ENCODE results near the gene EDIL3. TPM values are rescaled to one million over a fixed set of nuclear protein-coding genes. Genes with fewer than 3 reads are reported as not detected.

EDIL3 gene
- total RNA-seq, 2 donors from 2014 or later = 4.6 to 5.5 TPM

GRCh38 chr5:84125216-84125615 is 259.5 kb downstream of the EDIL3 start:
- TF ChIP-seq, protein P1, sequence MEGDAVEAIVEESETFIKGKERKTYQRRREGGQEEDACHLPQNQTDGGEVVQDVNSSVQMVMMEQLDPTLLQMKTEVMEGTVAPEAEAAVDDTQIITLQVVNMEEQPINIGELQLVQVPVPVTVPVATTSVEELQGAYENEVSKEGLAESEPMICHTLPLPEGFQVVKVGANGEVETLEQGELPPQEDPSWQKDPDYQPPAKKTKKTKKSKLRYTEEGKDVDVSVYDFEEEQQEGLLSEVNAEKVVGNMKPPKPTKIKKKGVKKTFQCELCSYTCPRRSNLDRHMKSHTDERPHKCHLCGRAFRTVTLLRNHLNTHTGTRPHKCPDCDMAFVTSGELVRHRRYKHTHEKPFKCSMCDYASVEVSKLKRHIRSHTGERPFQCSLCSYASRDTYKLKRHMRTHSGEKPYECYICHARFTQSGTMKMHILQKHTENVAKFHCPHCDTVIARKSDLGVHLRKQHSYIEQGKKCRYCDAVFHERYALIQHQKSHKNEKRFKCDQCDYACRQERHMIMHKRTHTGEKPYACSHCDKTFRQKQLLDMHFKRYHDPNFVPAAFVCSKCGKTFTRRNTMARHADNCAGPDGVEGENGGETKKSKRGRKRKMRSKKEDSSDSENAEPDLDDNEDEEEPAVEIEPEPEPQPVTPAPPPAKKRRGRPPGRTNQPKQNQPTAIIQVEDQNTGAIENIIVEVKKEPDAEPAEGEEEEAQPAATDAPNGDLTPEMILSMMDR (IDR thresholded peaks at IDR 0.05) = no peak
- no peak for TF ChIP-seq POLR2A (IDR thresholded peaks at IDR 0.05)
- no peak for TF ChIP-seq POLR2AphosphoS5 (IDR thresholded peaks at IDR 0.05)
- DNase-seq (ENCODE audit: low spot score) = no peak
- 86% methylated on average over 3 of the region's 3 CpGs for whole genome bisulfite sequencing
- Histone ChIP-seq H3K4me3 (no peak overlapping the region), H3K36me3 (no peaks in the 10 kb centered on the region), H3K4me1 (replicated peaks) (no peaks in the 10 kb centered on the region), H3K27ac (no peak overlapping the region), H3K27me3 (replicated peaks; ENCODE audit: insufficient read depth) (no peaks in the 10 kb centered on the region), H3K9me3 (no peaks in the 10 kb centered on the region)
- intact Hi-C loops (cut with DNase I) = no loop called here

DNA sequence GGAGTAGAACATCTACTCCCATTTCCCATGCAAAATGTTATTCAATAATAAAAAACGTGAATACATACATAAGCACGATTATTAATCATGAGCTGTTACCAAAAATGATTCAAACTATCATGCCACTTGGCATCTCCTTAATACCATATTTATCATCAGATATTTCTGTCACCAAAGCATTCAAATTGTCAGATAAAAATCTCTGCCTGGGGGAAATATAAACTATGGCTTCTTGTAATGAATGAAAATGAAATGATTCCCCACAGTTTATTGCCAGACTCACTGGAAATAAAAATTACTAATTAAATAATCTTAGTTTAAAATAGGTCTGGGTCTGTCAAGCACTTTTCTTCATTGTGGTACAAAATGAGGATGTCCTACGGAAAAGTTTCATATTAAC is 265.4 kb downstream of the EDIL3 start:
- Histone ChIP-seq H3K4me3 (no peak overlapping the region), H3K27me3 (replicated peaks; ENCODE audit: insufficient read depth) (no peaks in the 10 kb centered on the region), H3K36me3 (no peaks in the 10 kb centered on the region), H3K27ac (no peak overlapping the region), H3K4me1 (replicated peaks) (no peaks in the 10 kb centered on the region), H3K9me3 (no peaks in the 10 kb centered on the region)
- intact Hi-C loops (cut with DNase I) = no loop called here
- 37% methylated on average over 3 of the region's 3 CpGs for WGBS
- TF ChIP-seq POLR2AphosphoS5 (IDR thresholded peaks at IDR 0.05) = no peak
- no peak for TF ChIP-seq POLR2A (IDR thresholded peaks at IDR 0.05)
- TF ChIP-seq, protein P1 (IDR thresholded peaks at IDR 0.05) = no peak
- no peak for DNase-seq (ENCODE audit: low spot score)

- Histone ChIP-seq H3K36me3 (no peaks in the 10 kb centered on the region), H3K4me3 (no peak overlapping the region), H3K27ac (no peak overlapping the region), H3K4me1 (replicated peaks) (no peaks in the 10 kb centered on the region), H3K9me3 (no peaks in the 10 kb centered on the region), H3K27me3 (replicated peaks; ENCODE audit: insufficient read depth) (no peaks in the 10 kb centered on the region)
- no peak for TF ChIP-seq POLR2AphosphoS5 (IDR thresholded peaks at IDR 0.05)
- TF ChIP-seq, protein P1 (IDR thresholded peaks at IDR 0.05) = no peak
- intact Hi-C loops (cut with DNase I) = no loop called here
- 75% methylated on average over 2 of the region's 2 CpGs for WGBS
- no peak for DNase-seq (ENCODE audit: low spot score)
Observed at GRCh38 chr5:84118551-84118950, 266.1 kb downstream of the EDIL3 start.

DNA sequence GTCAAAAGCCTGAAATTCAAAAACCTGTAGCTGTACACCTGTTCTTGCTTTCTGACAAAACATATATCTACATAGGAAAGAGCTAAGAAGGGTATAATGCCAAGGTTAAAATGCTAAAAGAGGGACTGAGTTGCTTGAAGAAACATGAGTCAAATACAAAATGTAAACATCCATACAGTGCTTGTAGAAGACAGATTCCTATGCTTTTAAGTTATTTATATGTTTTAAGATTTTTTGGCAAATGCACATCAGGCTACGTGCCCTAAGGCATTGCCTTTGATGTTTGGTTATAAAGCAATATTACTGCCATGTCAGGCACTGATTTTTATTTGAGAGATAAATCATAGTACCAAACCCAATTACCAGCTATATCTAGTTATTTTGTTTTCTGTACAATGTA is 269.0 kb downstream of the EDIL3 start:
- WGBS = 50% methylated on average over 1 of the region's 1 CpG

More for the DNA sequence above, 269.0 kb downstream of the EDIL3 start:
- Histone ChIP-seq H3K27ac (no peak overlapping the region), H3K27me3 (replicated peaks; ENCODE audit: insufficient read depth) (no peaks in the 10 kb centered on the region), H3K9me3 (no peaks in the 10 kb centered on the region), H3K4me1 (replicated peaks) (no peaks in the 10 kb centered on the region), H3K4me3 (no peak overlapping the region), H3K36me3 (no peaks in the 10 kb centered on the region)
- intact Hi-C loops (cut with DNase I) = no loop called here
- DNase-seq (ENCODE audit: low spot score) = no peak
- TF ChIP-seq, protein P1 (IDR thresholded peaks at IDR 0.05) = no peak

All from prostate gland (tissue), 2 donors.